ENCODE results near the gene TWIST1.

DNA sequence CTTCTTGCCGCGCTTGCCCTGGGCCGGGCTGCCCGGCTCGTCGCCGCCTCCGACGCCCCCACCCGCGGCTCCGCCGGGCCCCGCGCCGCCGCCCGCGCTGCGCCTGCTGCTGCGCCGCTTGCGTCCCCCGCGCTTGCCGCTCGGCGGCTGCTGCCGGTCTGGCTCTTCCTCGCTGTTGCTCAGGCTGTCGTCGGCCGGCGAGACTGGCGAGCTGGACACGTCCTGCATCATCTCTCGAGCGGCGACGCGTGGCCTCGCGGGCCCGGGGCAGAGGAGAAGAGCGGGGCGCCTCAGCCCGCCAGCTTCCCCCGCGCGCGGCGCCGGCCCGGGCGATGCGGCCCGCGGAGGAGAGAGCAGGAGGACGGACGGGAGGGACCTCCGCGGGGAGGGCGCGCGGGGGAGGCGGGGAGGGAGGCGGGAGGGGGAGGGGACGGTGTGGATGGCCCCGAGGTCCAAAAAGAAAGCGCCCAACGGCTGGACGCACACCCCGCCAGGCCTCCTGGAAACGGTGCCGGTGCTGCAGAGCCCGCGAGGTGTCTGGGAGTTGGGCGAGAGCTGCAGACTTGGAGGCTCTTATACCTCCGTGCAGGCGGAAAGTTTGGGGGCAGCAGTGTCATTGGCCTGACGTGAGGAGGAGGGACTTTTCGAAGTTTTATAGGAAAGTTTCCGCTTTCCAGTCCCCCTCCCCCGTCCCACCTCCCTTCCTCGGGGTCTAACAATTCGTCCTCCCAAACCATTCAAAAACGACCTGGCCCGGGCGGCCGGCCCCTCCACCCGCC is at the start of gene TWIST1:
- TF ChIP-seq POLR2AphosphoS5 (IDR thresholded peaks at IDR 0.05; ENCODE audit: low read depth, low read length), result peak; percentile 100
- TF ChIP-seq, protein P1, sequence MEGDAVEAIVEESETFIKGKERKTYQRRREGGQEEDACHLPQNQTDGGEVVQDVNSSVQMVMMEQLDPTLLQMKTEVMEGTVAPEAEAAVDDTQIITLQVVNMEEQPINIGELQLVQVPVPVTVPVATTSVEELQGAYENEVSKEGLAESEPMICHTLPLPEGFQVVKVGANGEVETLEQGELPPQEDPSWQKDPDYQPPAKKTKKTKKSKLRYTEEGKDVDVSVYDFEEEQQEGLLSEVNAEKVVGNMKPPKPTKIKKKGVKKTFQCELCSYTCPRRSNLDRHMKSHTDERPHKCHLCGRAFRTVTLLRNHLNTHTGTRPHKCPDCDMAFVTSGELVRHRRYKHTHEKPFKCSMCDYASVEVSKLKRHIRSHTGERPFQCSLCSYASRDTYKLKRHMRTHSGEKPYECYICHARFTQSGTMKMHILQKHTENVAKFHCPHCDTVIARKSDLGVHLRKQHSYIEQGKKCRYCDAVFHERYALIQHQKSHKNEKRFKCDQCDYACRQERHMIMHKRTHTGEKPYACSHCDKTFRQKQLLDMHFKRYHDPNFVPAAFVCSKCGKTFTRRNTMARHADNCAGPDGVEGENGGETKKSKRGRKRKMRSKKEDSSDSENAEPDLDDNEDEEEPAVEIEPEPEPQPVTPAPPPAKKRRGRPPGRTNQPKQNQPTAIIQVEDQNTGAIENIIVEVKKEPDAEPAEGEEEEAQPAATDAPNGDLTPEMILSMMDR (IDR thresholded peaks at IDR 0.05), result no peak

Measured in SK-N-SH (cell line).